ENCODE measurements around the gene PLAC8. TPM values are rescaled to one million over a fixed set of nuclear protein-coding genes. Genes with fewer than 3 reads are reported as not detected.

The PLAC8 gene
- total and polyA plus RNA-seq, 2 of the 8 experiments (the other 6 are each of a cell fraction or from before 2014, with no cell fraction given) = 0.98 to 1.1 TPM

DNA sequence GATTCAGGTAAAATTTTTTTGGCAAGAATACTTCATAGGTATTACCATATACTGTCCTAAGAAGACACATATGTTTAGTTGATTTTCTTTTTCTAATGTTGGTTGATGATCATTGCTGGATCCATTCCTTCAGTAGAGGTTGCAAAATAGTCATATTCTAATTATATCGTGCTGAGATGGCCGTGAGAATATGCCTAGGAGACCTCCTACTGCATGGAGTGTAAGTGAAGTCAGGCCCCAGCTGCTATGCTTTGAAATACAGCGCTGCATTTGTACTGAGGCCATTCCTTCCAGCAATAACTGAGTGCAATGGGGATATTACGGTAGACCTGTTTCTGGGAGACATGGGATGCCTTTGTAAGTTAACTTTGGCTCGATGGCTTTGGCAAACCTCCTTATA is 6.7 kb upstream of the PLAC8 start:
- no peak overlapping the region for H2BK5ac ChIP-seq (ENCODE audit: low read depth, low read length)

More for the DNA sequence above, 6.7 kb upstream of the PLAC8 start:
- no peak overlapping the region for H3K9ac ChIP-seq (replicated peaks in 1 of 4; ENCODE audit: extremely low read depth in 1 of 4, low read depth in 3 of 4, low read length in 3 of 4)
- 93% methylated on average over 5 of the region's 5 CpGs; no CpG with 5 or more reads in 1 of the 2 experiments for WGBS, 2 experiments (ENCODE audit: extremely low coverage in 1 of 2, insufficient coverage in 1 of 2, insufficient read length in 1 of 2, insufficient replicate concordance in 2 of 2, low coverage in 1 of 2, low lambda C conversion rate in 2 of 2, missing lambda C conversion rate in 1 of 2)
- H4K8ac ChIP-seq (ENCODE audit: extremely low read depth, insufficient read depth, low read length) = no peak overlapping the region
- no peak overlapping the region for H3K4me2 ChIP-seq (ENCODE audit: insufficient read depth in 1 of 2, low read depth in 2 of 2, low read length in 2 of 2)
- H3K4ac ChIP-seq (replicated peaks; ENCODE audit: insufficient read length, low read depth, low read length) = no peak overlapping the region
- H3K27ac ChIP-seq (ENCODE audit: low read depth, low read length) = no peak overlapping the region
- no peak overlapping the region for H2AK5ac ChIP-seq (ENCODE audit: low read depth, low read length)
- H2BK15ac ChIP-seq (ENCODE audit: low read length) = no peak overlapping the region
- no peaks in the 10 kb centered on the region for H3K36me3 ChIP-seq (ENCODE audit: control insufficient read depth in 2 of 4, insufficient read depth in 4 of 4, low read length in 3 of 4)
- no peak overlapping the region for H2BK120ac ChIP-seq (replicated peaks; ENCODE audit: low read depth, low read length)
- peaks cover 0 to 2% of the 10 kb centered on the region in 2 experiments; a peak in 2 of 4 replicates for H3K9me3 ChIP-seq (ENCODE audit: insufficient read depth in 2 of 2, low read depth in 1 of 2, low read length in 1 of 2)
- no peak overlapping the region for H3K14ac ChIP-seq (ENCODE audit: insufficient read length)
- no peaks in the 10 kb centered on the region for H3K23me2 ChIP-seq (ENCODE audit: low read depth, low read length)
- DNase-seq (ENCODE audit: low read depth in 1 of 2, low spot score in 2 of 2) (no peak), FAIRE-seq (no peak)
- no peak overlapping the region for H2BK12ac ChIP-seq (ENCODE audit: low read depth, low read length)
- H3K4me1 ChIP-seq (replicated peaks in 1 of 4; ENCODE audit: control insufficient read depth in 3 of 4, insufficient read depth in 4 of 4, low read length in 3 of 4) = no peaks in the 10 kb centered on the region; a peak in 1 of 7 replicates
- ChIA-PET CTCF (ENCODE audit: partially characterized antibody) (no interaction called here), POLR2A (ENCODE audit: partially characterized antibody) (no interaction called here)
- H3K79me2 ChIP-seq (ENCODE audit: control insufficient read depth in 1 of 2, insufficient read depth in 2 of 2, low read length in 2 of 2) = no peaks in the 10 kb centered on the region
- H3K27me3 ChIP-seq (replicated peaks in 1 of 4; ENCODE audit: control insufficient read depth in 3 of 4, extremely low read depth in 1 of 4, insufficient read depth in 3 of 4, low read length in 3 of 4) = no peaks in the 10 kb centered on the region
- H3K23ac ChIP-seq (ENCODE audit: insufficient read length) = no peak overlapping the region
- no peak overlapping the region for H4K91ac ChIP-seq (replicated peaks; ENCODE audit: insufficient read length, low read length)
- H3K56ac ChIP-seq (replicated peaks; ENCODE audit: insufficient read length, low read depth, low read length) = no peak overlapping the region
- H2AFZ ChIP-seq (ENCODE audit: low read length) = no peak overlapping the region
- H4K5ac ChIP-seq (ENCODE audit: insufficient read length, low read depth, low read length) = no peak overlapping the region
- H3K79me1 ChIP-seq (ENCODE audit: low read depth, low read length) = no peaks in the 10 kb centered on the region
- H3K4me3 ChIP-seq (ENCODE audit: extremely low read depth in 1 of 4, insufficient read depth in 2 of 4, low read depth in 3 of 4, low read length in 4 of 4) = no peak overlapping the region
- TF ChIP-seq EP300 (IDR thresholded peaks at IDR 0.05; ENCODE audit: borderline replicate concordance in 1 of 2, low read depth in 2 of 2, low read length in 2 of 2) (no peak), YY1 (IDR thresholded peaks at IDR 0.05; ENCODE audit: low read depth, low read length) (no peak)
- H4K20me1 ChIP-seq (replicated peaks in 1 of 2; ENCODE audit: control insufficient read depth in 1 of 2, insufficient read depth in 2 of 2, low read length in 2 of 2) = no peaks in the 10 kb centered on the region
- H3K18ac ChIP-seq (ENCODE audit: extremely low read depth, low read length) = no peak overlapping the region
- no peak overlapping the region for H2BK20ac ChIP-seq (ENCODE audit: low read length)
